Astrocyte of the cerebellum (primary cell): ENCODE results near the gene AAR2.

Source experiments
- DNase-seq: peaks from one replicate; pipeline ENCODE4 v3.0.0-alpha.2; 2011; ENCODE audit warnings: low read depth
- H3K4me3 ChIP-seq: 2 replicates; pipeline ENCODE4 v1.5.1; 2011; ENCODE audit warnings: mild to moderate bottlenecking, low read depth, low read length, moderate library complexity
- in situ Hi-C: cut with HindIII; loops from 2 replicates; pipeline ENCODE4 v1.10.0; 2017; ENCODE audit warnings: low sequenced_read_pairs
- TF ChIP-seq, protein P1 (sequence below): IDR thresholded peaks from 2 replicates; pipeline ENCODE4 v1.5.1; 2012; ENCODE audit warnings: low read length, low read depth, moderate library complexity, mild to moderate bottlenecking; ENCODE audit errors: missing control alignments

AAR2 gene

GRCh38 chr20:36231331-36231730 is 4.9 kb upstream of the AAR2 start:
- no peak overlapping the region for H3K4me3 ChIP-seq
- TF ChIP-seq, protein P1, sequence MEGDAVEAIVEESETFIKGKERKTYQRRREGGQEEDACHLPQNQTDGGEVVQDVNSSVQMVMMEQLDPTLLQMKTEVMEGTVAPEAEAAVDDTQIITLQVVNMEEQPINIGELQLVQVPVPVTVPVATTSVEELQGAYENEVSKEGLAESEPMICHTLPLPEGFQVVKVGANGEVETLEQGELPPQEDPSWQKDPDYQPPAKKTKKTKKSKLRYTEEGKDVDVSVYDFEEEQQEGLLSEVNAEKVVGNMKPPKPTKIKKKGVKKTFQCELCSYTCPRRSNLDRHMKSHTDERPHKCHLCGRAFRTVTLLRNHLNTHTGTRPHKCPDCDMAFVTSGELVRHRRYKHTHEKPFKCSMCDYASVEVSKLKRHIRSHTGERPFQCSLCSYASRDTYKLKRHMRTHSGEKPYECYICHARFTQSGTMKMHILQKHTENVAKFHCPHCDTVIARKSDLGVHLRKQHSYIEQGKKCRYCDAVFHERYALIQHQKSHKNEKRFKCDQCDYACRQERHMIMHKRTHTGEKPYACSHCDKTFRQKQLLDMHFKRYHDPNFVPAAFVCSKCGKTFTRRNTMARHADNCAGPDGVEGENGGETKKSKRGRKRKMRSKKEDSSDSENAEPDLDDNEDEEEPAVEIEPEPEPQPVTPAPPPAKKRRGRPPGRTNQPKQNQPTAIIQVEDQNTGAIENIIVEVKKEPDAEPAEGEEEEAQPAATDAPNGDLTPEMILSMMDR = no peak
- in situ Hi-C loops = no loop called here
- DNase-seq = no peak

DNA sequence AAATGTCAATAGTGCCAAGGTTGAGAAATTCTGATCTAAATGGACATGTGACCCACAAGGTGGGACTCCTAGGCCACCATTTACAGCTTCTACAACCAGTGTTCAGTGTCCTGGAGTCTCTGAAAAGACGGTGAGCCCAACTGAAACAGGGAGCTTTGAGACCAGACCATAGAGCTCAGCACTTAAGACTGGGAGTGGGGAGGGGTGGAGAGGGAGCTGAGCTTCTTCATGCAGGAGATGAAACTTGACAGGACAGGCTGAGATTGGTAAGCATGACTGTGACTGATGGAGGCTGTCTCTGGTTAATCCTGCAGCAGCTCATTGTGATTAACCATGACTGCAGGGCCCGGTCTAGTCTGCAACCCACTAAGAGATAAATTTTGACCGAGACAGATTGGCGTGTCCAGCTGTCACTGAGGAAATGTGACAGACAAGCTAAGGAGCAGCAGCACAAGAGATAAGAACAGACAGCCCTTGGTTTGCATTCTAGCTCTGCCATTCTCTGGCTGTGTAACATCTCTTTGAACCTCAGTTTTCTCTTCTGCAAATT is 1.4 kb upstream of the AAR2 start:
- in situ Hi-C loops = no loop called here
- TF ChIP-seq, protein P1 = no peak
- H3K4me3 ChIP-seq = no peak overlapping the region
- no peak for DNase-seq

DNA sequence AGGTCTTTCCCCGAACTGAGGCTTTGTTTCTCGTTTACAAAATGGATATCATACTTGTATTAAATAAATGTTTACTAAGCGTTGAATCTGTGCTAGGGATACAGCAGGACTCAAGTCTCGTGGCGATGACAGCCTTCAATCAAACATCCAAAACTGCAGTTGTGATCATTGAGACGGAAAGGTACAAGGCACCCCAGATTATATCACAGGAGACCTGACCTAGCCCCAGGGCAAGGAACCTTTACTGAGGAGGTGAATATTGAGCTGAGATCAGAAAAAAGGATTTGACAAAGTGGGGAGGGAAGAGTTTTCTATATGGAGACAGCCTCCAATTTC is 476 bp downstream of the AAR2 start:
- DNase-seq = no peak
- in situ Hi-C loops = no loop called here
- H3K4me3 ChIP-seq = peak overlapping the region; percentile 67
- TF ChIP-seq, protein P1 = no peak

- peak overlapping the region; percentile 67 for H3K4me3 ChIP-seq
- TF ChIP-seq, protein P1 = no peak
- DNase-seq = no peak
- in situ Hi-C loops = no loop called here
Measured at GRCh38 chr20:36237477-36237876, 1.2 kb downstream of the AAR2 start.

- H3K4me3 ChIP-seq = no peak overlapping the region
- DNase-seq = no peak
- TF ChIP-seq, protein P1 = no peak
- in situ Hi-C loops = no loop called here
Measured at GRCh38 chr20:36238153-36238552, 1.9 kb downstream of the AAR2 start.

DNA sequence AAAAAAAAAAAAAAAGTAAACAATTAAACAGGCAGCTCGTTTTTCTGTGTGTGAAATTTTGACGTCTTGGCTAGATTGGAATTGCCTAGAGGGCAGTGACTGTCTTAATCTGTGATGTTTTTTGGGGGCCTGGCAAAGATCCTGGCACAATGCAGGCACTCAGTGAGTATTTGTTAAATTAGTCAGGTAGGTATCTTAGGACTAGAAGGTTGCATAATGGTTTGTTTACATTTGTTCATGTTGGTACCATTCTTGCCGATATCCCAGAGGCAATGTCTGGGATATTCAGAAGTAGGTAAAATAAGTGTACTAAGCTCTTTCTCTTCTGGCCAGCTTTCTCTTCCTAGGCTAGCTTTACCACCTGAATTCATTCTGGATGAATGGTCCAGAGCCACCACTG is 2.5 kb downstream of the AAR2 start:
- in situ Hi-C loops = no loop called here
- TF ChIP-seq, protein P1 = no peak
- H3K4me3 ChIP-seq = no peak overlapping the region
- DNase-seq = no peak

DNA sequence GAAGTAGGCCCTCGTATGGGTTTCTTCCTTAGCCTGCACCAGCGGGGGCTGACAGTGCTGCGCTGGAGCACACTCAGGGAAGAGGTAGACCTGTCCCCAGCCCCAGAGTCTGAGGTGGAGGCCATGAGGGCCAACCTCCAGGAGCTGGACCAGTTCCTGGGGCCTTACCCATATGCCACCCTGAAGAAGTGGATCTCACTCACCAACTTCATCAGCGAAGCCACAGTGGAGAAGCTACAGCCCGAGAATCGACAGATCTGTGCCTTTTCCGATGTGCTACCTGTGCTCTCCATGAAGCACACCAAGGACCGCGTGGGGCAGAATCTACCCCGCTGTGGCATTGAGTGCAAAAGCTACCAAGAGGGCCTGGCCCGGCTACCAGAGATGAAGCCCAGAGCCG is 3.8 kb downstream of the AAR2 start:
- TF ChIP-seq, protein P1 = no peak
- DNase-seq = no peak
- in situ Hi-C loops = no loop called here
- H3K4me3 ChIP-seq = no peak overlapping the region
